ENCODE measurements around the gene ITGA5. TPM values are rescaled to one million over a fixed set of nuclear protein-coding genes. Genes with fewer than 3 reads are reported as not detected.

ITGA5 gene
- total RNA-seq, 1 experiment from 2014 or later, result 75.8 TPM

GRCh38 chr12:54388237-54389133 is 30.6 kb downstream of the ITGA5 start:
- CTCF ChIA-PET, result interaction anchor here (0.5 to 1.2 kb wide), 2 partner anchors 9 to 71 kb away, joined by 3 to 4 read pairs; no protein-coding TSS in a partner anchor
- in situ Hi-C loops (cut with HindIII; ENCODE audit: low pct_unique_long_range_greater_than_20kb, low sequenced_read_pairs) (no loop called here), intact Hi-C loops (cut with micrococcal nuclease; ENCODE audit: unreplicated experiment) (no loop called here)
- no peaks in the 10 kb centered on the region; the same call in none of the 2 replicates for H3K4me1 ChIP-seq (ENCODE audit: control insufficient read depth, insufficient read depth, low read length)
- no TSS peak for BruUV-seq (replicated peaks)
- H3K27me3 ChIP-seq (ENCODE audit: control insufficient read depth, insufficient read depth, low read length), result no peaks in the 10 kb centered on the region
- ATAC-seq (no peak), DNase-seq (ENCODE audit: low read depth, low spot score) (no peak)
- no peak overlapping the region for H3K27ac ChIP-seq (ENCODE audit: low read length)
- TF ChIP-seq TCF7L2 (IDR thresholded peaks at IDR 0.05; ENCODE audit: low read depth, low read length), result no peak
- TF ChIP-seq, protein P1, sequence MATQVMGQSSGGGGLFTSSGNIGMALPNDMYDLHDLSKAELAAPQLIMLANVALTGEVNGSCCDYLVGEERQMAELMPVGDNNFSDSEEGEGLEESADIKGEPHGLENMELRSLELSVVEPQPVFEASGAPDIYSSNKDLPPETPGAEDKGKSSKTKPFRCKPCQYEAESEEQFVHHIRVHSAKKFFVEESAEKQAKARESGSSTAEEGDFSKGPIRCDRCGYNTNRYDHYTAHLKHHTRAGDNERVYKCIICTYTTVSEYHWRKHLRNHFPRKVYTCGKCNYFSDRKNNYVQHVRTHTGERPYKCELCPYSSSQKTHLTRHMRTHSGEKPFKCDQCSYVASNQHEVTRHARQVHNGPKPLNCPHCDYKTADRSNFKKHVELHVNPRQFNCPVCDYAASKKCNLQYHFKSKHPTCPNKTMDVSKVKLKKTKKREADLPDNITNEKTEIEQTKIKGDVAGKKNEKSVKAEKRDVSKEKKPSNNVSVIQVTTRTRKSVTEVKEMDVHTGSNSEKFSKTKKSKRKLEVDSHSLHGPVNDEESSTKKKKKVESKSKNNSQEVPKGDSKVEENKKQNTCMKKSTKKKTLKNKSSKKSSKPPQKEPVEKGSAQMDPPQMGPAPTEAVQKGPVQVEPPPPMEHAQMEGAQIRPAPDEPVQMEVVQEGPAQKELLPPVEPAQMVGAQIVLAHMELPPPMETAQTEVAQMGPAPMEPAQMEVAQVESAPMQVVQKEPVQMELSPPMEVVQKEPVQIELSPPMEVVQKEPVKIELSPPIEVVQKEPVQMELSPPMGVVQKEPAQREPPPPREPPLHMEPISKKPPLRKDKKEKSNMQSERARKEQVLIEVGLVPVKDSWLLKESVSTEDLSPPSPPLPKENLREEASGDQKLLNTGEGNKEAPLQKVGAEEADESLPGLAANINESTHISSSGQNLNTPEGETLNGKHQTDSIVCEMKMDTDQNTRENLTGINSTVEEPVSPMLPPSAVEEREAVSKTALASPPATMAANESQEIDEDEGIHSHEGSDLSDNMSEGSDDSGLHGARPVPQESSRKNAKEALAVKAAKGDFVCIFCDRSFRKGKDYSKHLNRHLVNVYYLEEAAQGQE (IDR thresholded peaks at IDR 0.05; ENCODE audit: insufficient read depth in 1 of 2, low read depth in 2 of 2, low read length in 1 of 2), result no peak
- TF ChIP-seq CTCF (IDR thresholded peaks at IDR 0.05), result no peak
- no peak for TF ChIP-seq SIN3A (IDR thresholded peaks at IDR 0.05; ENCODE audit: borderline replicate concordance, insufficient read depth, low read depth, low read length)
- no peaks in the 10 kb centered on the region for H3K9me3 ChIP-seq (ENCODE audit: control insufficient read depth, insufficient read depth, low read depth, low read length)
- POLR2A ChIA-PET, result no interaction called here
- no peak overlapping the region for H3K4me3 ChIP-seq (ENCODE audit: low read depth in 2 of 2, low read length in 2 of 2)
- H3K36me3 ChIP-seq (ENCODE audit: control insufficient read depth, insufficient read depth, low read length), result no peaks in the 10 kb centered on the region

GRCh38 chr12:54387114-54387467 is 32.0 kb downstream of the ITGA5 start:
- Histone ChIP-seq H3K27me3 (ENCODE audit: control insufficient read depth, insufficient read depth, low read length) (no peaks in the 10 kb centered on the region), H3K9me3 (ENCODE audit: control insufficient read depth, insufficient read depth, low read depth, low read length) (no peaks in the 10 kb centered on the region), H3K27ac (ENCODE audit: low read length) (no peak overlapping the region), H3K4me3 (ENCODE audit: low read depth in 2 of 2, low read length in 2 of 2) (no peak overlapping the region), H3K36me3 (ENCODE audit: control insufficient read depth, insufficient read depth, low read length) (no peaks in the 10 kb centered on the region), H3K4me1 (ENCODE audit: control insufficient read depth, insufficient read depth, low read length) (no peaks in the 10 kb centered on the region; the same call in none of the 2 replicates)
- TF ChIP-seq SIN3A (IDR thresholded peaks at IDR 0.05; ENCODE audit: borderline replicate concordance, insufficient read depth, low read depth, low read length) (no peak), CTCF (IDR thresholded peaks at IDR 0.05) (no peak), TCF7L2 (IDR thresholded peaks at IDR 0.05; ENCODE audit: low read depth, low read length) (no peak), POLR2AphosphoS5 (IDR thresholded peaks at IDR 0.05; ENCODE audit: low read depth, low read length) (no peak)
- TF ChIP-seq, protein P1 (IDR thresholded peaks at IDR 0.05; ENCODE audit: insufficient read depth in 1 of 2, low read depth in 2 of 2, low read length in 1 of 2), result no peak
- no peak for ATAC-seq
- in situ Hi-C loops (cut with HindIII; ENCODE audit: low pct_unique_long_range_greater_than_20kb, low sequenced_read_pairs), result no loop called here
- ChIA-PET POLR2A (interaction anchor here (0.7 kb wide), 1 partner anchor 42 kb away, joined by 3 read pairs; no protein-coding TSS in a partner anchor), CTCF (no interaction called here)
- no peak for DNase-seq (ENCODE audit: low read depth, low spot score)
- BruUV-seq (replicated peaks), result no TSS peak
- intact Hi-C loops (cut with micrococcal nuclease; ENCODE audit: unreplicated experiment), result no loop called here

All from Panc1 (cell line).